H1 (cell line): ENCODE results near the gene CPNE5. TPM values are rescaled to one million over a fixed set of nuclear protein-coding genes. Genes with fewer than 3 reads are reported as not detected.

Experiments used
- CTCF ChIA-PET: fragments of 300-600 bp; sonication (Branson Sonifier 250); formaldehyde crosslinking; loops from one replicate; lab custom pipeline; 2021; ENCODE audit not compliant: partially characterized antibody; lab: Charles Lee
- POLR2A ChIA-PET: fragments of 300-600 bp; sonication (Branson Sonifier 250); formaldehyde crosslinking; loops from one replicate; lab custom pipeline; 2021; ENCODE audit warnings: inconsistent platforms; ENCODE audit not compliant: partially characterized antibody; lab: Charles Lee
- DNase-seq, 2 experiments: peaks; one replicate each; pipeline versions ENCODE4 v3.0.0 to v3.0.0-alpha.2; 2010 to 2022; ENCODE audit warnings: low spot score in 2 of 2, low read depth in 1 of 2, mixed read lengths in 1 of 2
- FAIRE-seq: peaks from 2 replicates; lab custom pipeline; 2011; peaks lifted over from hg19 to GRCh38; lab: Jason Lieb, UNC
- H2AFZ ChIP-seq: 2 replicates; pipeline ENCODE4 v1.8.1; 2012; ENCODE audit warnings: low read length, inconsistent platforms
- H2AK5ac ChIP-seq: 2 replicates; pipeline ENCODE4 v1.6.1; 2013; ENCODE audit warnings: low read depth, low read length
- H2BK120ac ChIP-seq: replicated peaks from 2 replicates; pipeline ENCODE3; 2013; ENCODE audit warnings: low read depth, low read length, inconsistent platforms
- H2BK12ac ChIP-seq: 2 replicates; pipeline ENCODE4 v1.6.1; 2013; ENCODE audit warnings: low read depth, low read length
- H2BK15ac ChIP-seq: 2 replicates; pipeline ENCODE4 v1.6.1; 2013; ENCODE audit warnings: low read length
- H2BK20ac ChIP-seq: 2 replicates; pipeline ENCODE4 v1.6.1; 2013; ENCODE audit warnings: low read length
- H2BK5ac ChIP-seq: 2 replicates; pipeline ENCODE4 v1.6.1; 2013; ENCODE audit warnings: low read depth, low read length
- H3K14ac ChIP-seq: 2 replicates; pipeline ENCODE4 v1.6.1; 2013; ENCODE audit warnings: inconsistent platforms; ENCODE audit not compliant: insufficient read length
- H3K18ac ChIP-seq: 2 replicates; pipeline ENCODE4 v1.6.1; 2013; ENCODE audit warnings: low read length; ENCODE audit errors: extremely low read depth
- H3K23ac ChIP-seq: 2 replicates; pipeline ENCODE4 v1.6.1; 2013; ENCODE audit warnings: inconsistent platforms; ENCODE audit not compliant: insufficient read length
- H3K23me2 ChIP-seq: 2 replicates; pipeline ENCODE4 v1.6.1; 2013; ENCODE audit warnings: low read depth, low read length
- H3K27ac ChIP-seq: 2 replicates; pipeline ENCODE4 v1.6.1; 2011; ENCODE audit warnings: low read depth, low read length, inconsistent platforms
- H3K27me3 ChIP-seq, 4 experiments: replicated peaks in 1 of 4; 1 replicate in 1 of 4; 2 replicates in 3 of 4; pipeline versions ENCODE4 v1.6.1 to v1.8.1; 2011 to 2013; ENCODE audit warnings: low read length in 3 of 4, mild to moderate bottlenecking in 3 of 4, inconsistent platforms in 2 of 4, mixed read lengths in 2 of 4, moderate library complexity in 1 of 4; ENCODE audit not compliant: control insufficient read depth in 3 of 4, insufficient read depth in 3 of 4; ENCODE audit errors: extremely low read depth in 1 of 4
- H3K36me3 ChIP-seq, 4 experiments: 2 replicates each; pipeline versions ENCODE4 v1.6.1 to v1.8.1; 2011 to 2013; ENCODE audit warnings: mild to moderate bottlenecking in 4 of 4, low read length in 3 of 4, moderate library complexity in 2 of 4, control low read depth in 1 of 4, inconsistent platforms in 1 of 4; ENCODE audit not compliant: insufficient read depth in 4 of 4, control insufficient read depth in 2 of 4
- H3K4ac ChIP-seq: replicated peaks from 2 replicates; pipeline ENCODE3; 2013; ENCODE audit warnings: low read length, low read depth, mixed read lengths, inconsistent platforms; ENCODE audit not compliant: insufficient read length
- H3K4me1 ChIP-seq, 4 experiments: replicated peaks in 1 of 4; 1 replicate in 1 of 4; 2 replicates in 3 of 4; pipeline versions ENCODE4 v1.6.1 to v1.8.1; 2011 to 2013; ENCODE audit warnings: low read length in 3 of 4, inconsistent platforms in 2 of 4, mixed read lengths in 1 of 4; ENCODE audit not compliant: insufficient read depth in 4 of 4, control insufficient read depth in 3 of 4
- H3K4me2 ChIP-seq, 2 experiments: 2 replicates each; pipeline versions ENCODE4 v1.6.1 to v1.8.1; 2011 to 2013; ENCODE audit warnings: low read depth in 2 of 2, low read length in 2 of 2, control low read depth in 1 of 2, inconsistent platforms in 1 of 2, mild to moderate bottlenecking in 1 of 2; ENCODE audit not compliant: insufficient read depth in 1 of 2
- H3K4me3 ChIP-seq, 4 experiments: fragments of 200-600, 300-600 bp in 1 of 4; sonication (generic), shearing (Covaris generic), sonication (Bioruptor Twin) in 1 of 4; 2 replicates each; pipeline versions ENCODE4 v1.5.1 to v1.8.1; 2011 to 2016; ENCODE audit warnings: low read length in 4 of 4, low read depth in 3 of 4, control low read depth in 2 of 4, inconsistent platforms in 2 of 4, mild to moderate bottlenecking in 2 of 4, mixed read lengths in 1 of 4, moderate library complexity in 1 of 4; ENCODE audit not compliant: insufficient read depth in 2 of 4; ENCODE audit errors: extremely low read depth in 1 of 4
- H3K56ac ChIP-seq: replicated peaks from 2 replicates; pipeline ENCODE3; 2013; ENCODE audit warnings: low read depth, mild to moderate bottlenecking, mixed read lengths, low read length, inconsistent platforms; ENCODE audit not compliant: insufficient read length
- H3K79me1 ChIP-seq: 2 replicates; pipeline ENCODE4 v1.6.1; 2013; ENCODE audit warnings: low read depth, low read length, control low read depth
- H3K79me2 ChIP-seq, 2 experiments: 2 replicates each; pipeline versions ENCODE4 v1.6.1 to v1.8.1; 2012 to 2013; ENCODE audit warnings: low read length in 2 of 2, mild to moderate bottlenecking in 2 of 2, inconsistent platforms in 1 of 2; ENCODE audit not compliant: insufficient read depth in 2 of 2, control insufficient read depth in 1 of 2
- H3K9ac ChIP-seq, 4 experiments: replicated peaks in 1 of 4; 1 replicate in 1 of 4; 2 replicates in 3 of 4; pipeline versions ENCODE4 v1.6.1 to v1.8.1; 2011 to 2013; ENCODE audit warnings: low read depth in 3 of 4, low read length in 3 of 4, control low read depth in 2 of 4, mild to moderate bottlenecking in 2 of 4, moderate library complexity in 2 of 4, inconsistent platforms in 1 of 4; ENCODE audit errors: extremely low read depth in 1 of 4
- H3K9me3 ChIP-seq, 2 experiments: 2 replicates each; pipeline versions ENCODE4 v1.6.1 to v1.8.1; 2012 to 2013; ENCODE audit warnings: mild to moderate bottlenecking in 2 of 2, moderate library complexity in 2 of 2, control low read depth in 1 of 2, inconsistent platforms in 1 of 2, low read depth in 1 of 2, low read length in 1 of 2, mixed read lengths in 1 of 2; ENCODE audit not compliant: insufficient read depth in 2 of 2
- H4K20me1 ChIP-seq, 2 experiments: replicated peaks in 1 of 2; 2 replicates each; pipeline versions ENCODE3 to v1.8.1; 2011 to 2013; ENCODE audit warnings: inconsistent platforms in 2 of 2, low read length in 2 of 2, mild to moderate bottlenecking in 1 of 2; ENCODE audit not compliant: insufficient read depth in 2 of 2, control insufficient read depth in 1 of 2
- H4K5ac ChIP-seq: 2 replicates; pipeline ENCODE4 v1.6.1; 2013; ENCODE audit warnings: low read length, low read depth, mixed read lengths, inconsistent platforms; ENCODE audit not compliant: insufficient read length
- H4K8ac ChIP-seq: 2 replicates; pipeline ENCODE4 v1.8.0; 2013; ENCODE audit warnings: mild to moderate bottlenecking, moderate library complexity, low read length, inconsistent platforms; ENCODE audit not compliant: insufficient read depth; ENCODE audit errors: extremely low read depth
- H4K91ac ChIP-seq: replicated peaks from 2 replicates; pipeline ENCODE3; 2013; ENCODE audit warnings: low read length, mixed read lengths, inconsistent platforms; ENCODE audit not compliant: insufficient read length
- ATF3 ChIP-seq: IDR thresholded peaks from 2 replicates; pipeline ENCODE4 v1.6.1; 2011; ENCODE audit warnings: low read depth, mild to moderate bottlenecking, low read length; ENCODE audit not compliant: insufficient read depth
- CBX8 ChIP-seq: fragments of 300-800, 300-1000 bp; sonication (generic); IDR thresholded peaks from 2 replicates; pipeline ENCODE4 v1.7.1; 2016; ENCODE audit warnings: low read depth, low read length, borderline replicate concordance
- CEBPB ChIP-seq: IDR thresholded peaks from 2 replicates; pipeline ENCODE4 v1.6.1; 2012; ENCODE audit warnings: low read depth, low read length
- EZH2 ChIP-seq: fragments of 200-600 bp; sonication (generic); IDR thresholded peaks from 2 replicates; pipeline ENCODE4 v1.7.1; 2012; ENCODE audit warnings: low read depth, mild to moderate bottlenecking, moderate library complexity, low read length, inconsistent platforms; ENCODE audit not compliant: severe bottlenecking
- GABPA ChIP-seq: IDR thresholded peaks from 2 replicates; pipeline ENCODE4 v1.6.1; 2011; ENCODE audit warnings: mild to moderate bottlenecking, low read length, moderate library complexity, borderline replicate concordance; ENCODE audit not compliant: insufficient read depth
- JUN ChIP-seq: IDR thresholded peaks from 2 replicates; pipeline ENCODE4 v1.6.1; 2011; ENCODE audit warnings: low read depth, mild to moderate bottlenecking, improper control_type of control experiment, low read length
- NRF1 ChIP-seq: IDR thresholded peaks from 2 replicates; pipeline ENCODE4 v1.6.1; 2011; ENCODE audit warnings: mild to moderate bottlenecking, low read depth, low read length, improper control_type of control experiment
- SAP30 ChIP-seq: fragments of 300-600 bp; sonication (generic); IDR thresholded peaks from 2 replicates; pipeline ENCODE4 v1.7.1; 2012; ENCODE audit warnings: low read length, moderate library complexity, mild to moderate bottlenecking, inconsistent platforms; ENCODE audit not compliant: insufficient read depth, insufficient replicate concordance
- SP1 ChIP-seq: IDR thresholded peaks from 2 replicates; pipeline ENCODE4 v1.6.1; 2011; ENCODE audit warnings: low read depth, low read length
- SP4 ChIP-seq: IDR thresholded peaks from 2 replicates; pipeline ENCODE4 v1.6.1; 2012; ENCODE audit warnings: low read length, inconsistent platforms
- SRF ChIP-seq: IDR thresholded peaks from 2 replicates; pipeline ENCODE4 v1.6.1; 2011; ENCODE audit warnings: mild to moderate bottlenecking, low read depth, low read length, moderate library complexity
- TAF7 ChIP-seq: optimal IDR thresholded peaks from 2 replicates; pipeline ENCODE3; 2011; ENCODE audit warnings: low read depth, mild to moderate bottlenecking, inconsistent platforms, low read length, moderate library complexity, borderline replicate concordance
- YY1 ChIP-seq: IDR thresholded peaks from 2 replicates; pipeline ENCODE4 v1.6.1; 2011; ENCODE audit warnings: low read depth, mild to moderate bottlenecking, low read length
- WGBS, 2 experiments: shearing (Covaris generic) in 1 of 2; methylation state at CpG; one replicate each; pipeline versions ENCODE4 v1.1.6 to v1.1.7; 2013 to 2015; ENCODE audit warnings: low lambda C conversion rate in 2 of 2, mixed read lengths in 2 of 2, inconsistent platforms in 1 of 2, low coverage in 1 of 2, missing lambda C conversion rate in 1 of 2; ENCODE audit not compliant: insufficient replicate concordance in 2 of 2, insufficient coverage in 1 of 2, insufficient read length in 1 of 2; ENCODE audit errors: extremely low coverage in 1 of 2, missing lambda C conversion rate in 1 of 2; 5-methylcytosine and 5-hydroxymethylcytosine counted together
- polyA plus RNA-seq, 7 experiments: library from polyadenylated mRNA; depleted of rRNA in 3 of 7; stranded (reverse) in 5 of 7; unstranded in 2 of 7; fragments of >200 nt in 5 of 7; fragments of 200-250 nt in 2 of 7; gene quantifications; 1 replicate in 5 of 7; 2 replicates in 1 of 7; 4 replicates in 1 of 7; pipeline versions ENCODE4 v1.2.1 to v1.2.3, GENCODE V29; 2011 to 2013; ENCODE audit warnings: missing spikeins in 2 of 7, mixed read lengths in 2 of 7
- total RNA-seq: library from RNA; stranded (reverse); fragmentation: NEBNext Ultra II Directional; extraction: Animal tissue kit (Norgen Biotek cat#: 25700); gene quantifications from 2 replicates; pipeline ENCODE4 v1.2.1, GENCODE V29; 2021

The CPNE5 gene
- total and polyA plus RNA-seq, 2 of the 8 experiments (the other 6 are each of a cell fraction or from before 2014, with no cell fraction given), result 0.88 to 1.8 TPM

DNA sequence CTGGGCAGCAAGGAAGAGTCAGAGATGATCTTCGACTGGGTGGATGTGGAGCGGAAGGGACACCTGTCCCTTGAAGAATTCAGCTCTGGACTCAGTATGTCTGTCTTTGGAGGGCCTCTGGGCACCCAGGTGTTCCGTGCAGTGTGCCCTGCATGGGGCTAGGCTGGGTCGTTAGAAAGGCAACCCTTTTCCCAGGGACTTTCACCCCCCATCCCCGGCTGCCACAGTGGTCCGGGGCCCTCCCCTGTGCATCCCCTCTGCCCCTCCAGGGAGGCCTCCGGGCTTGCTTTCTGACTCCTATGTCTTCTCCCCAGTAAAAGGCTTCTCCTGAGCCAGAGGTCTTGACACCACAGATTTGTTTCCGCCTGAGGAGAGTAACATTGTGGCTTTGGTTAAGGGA lies 125.4 kb downstream of the CPNE5 start:
- Histone ChIP-seq H2AK5ac (no peak overlapping the region), H3K18ac (no peak overlapping the region), H4K8ac (no peak overlapping the region), H3K4me2 (no peak overlapping the region), H2BK12ac (no peak overlapping the region), H3K79me1 (no peaks in the 10 kb centered on the region; the same call in 1 of the 2 replicates), H3K27me3 (no peaks in the 10 kb centered on the region), H3K23ac (no peak overlapping the region), H3K79me2 (no peaks in the 10 kb centered on the region), H4K20me1 (no peaks in the 10 kb centered on the region), H2BK15ac (no peak overlapping the region), H4K91ac (no peak overlapping the region), H4K5ac (no peak overlapping the region), H3K9ac (no peak overlapping the region), H3K23me2 (no peaks in the 10 kb centered on the region), H3K36me3 (no peaks in the 10 kb centered on the region), H2BK5ac (no peak overlapping the region), H2BK120ac (no peak overlapping the region), H3K4me3 (no peak overlapping the region), H2AFZ (no peak overlapping the region), H3K4ac (no peak overlapping the region), H3K27ac (no peak overlapping the region), H3K14ac (no peak overlapping the region), H3K4me1 (peaks cover 0 to 9% (median 6%) of the 10 kb centered on the region in 4 experiments; a peak in 5 of 7 replicates), H3K9me3 (no peaks in the 10 kb centered on the region), H2BK20ac (no peak overlapping the region), H3K56ac (no peak overlapping the region)
- POLR2A ChIA-PET, result no interaction called here
- DNase-seq (no peak), FAIRE-seq (no peak)
- 78% methylated on average over 8 of the region's 8 CpGs; no CpG with 5 or more reads in 1 of the 2 experiments for WGBS, 2 experiments
- CTCF ChIA-PET, result interaction anchor here (0.9 to 1.4 kb wide), 3 partner anchors 9 to 98 kb away, joined by 3 to 6 read pairs (median 3); no protein-coding TSS in a partner anchor
- TF ChIP-seq YY1, result no peak
- TF ChIP-seq SAP30, result no peak
- TF ChIP-seq CBX8, result no peak
- no peak for TF ChIP-seq CEBPB
- TF ChIP-seq EZH2, result no peak
- TF ChIP-seq SP4, result no peak
- TF ChIP-seq JUN, result no peak
- no peak for TF ChIP-seq SRF
- TF ChIP-seq GABPA, result no peak
- TF ChIP-seq ATF3, result no peak
- TF ChIP-seq TAF7, result no peak
- TF ChIP-seq SP1, result no peak
- no peak for TF ChIP-seq NRF1
